CD4-positive, alpha-beta T cell treated with Interleukin-4 for 4 hours (primary cell): ENCODE results near the gene VSIG10L.

Experiments used
- DNase-seq: peaks from one replicate; pipeline ENCODE4 v3.0.0-alpha.2; 2020

The VSIG10L gene

DNA sequence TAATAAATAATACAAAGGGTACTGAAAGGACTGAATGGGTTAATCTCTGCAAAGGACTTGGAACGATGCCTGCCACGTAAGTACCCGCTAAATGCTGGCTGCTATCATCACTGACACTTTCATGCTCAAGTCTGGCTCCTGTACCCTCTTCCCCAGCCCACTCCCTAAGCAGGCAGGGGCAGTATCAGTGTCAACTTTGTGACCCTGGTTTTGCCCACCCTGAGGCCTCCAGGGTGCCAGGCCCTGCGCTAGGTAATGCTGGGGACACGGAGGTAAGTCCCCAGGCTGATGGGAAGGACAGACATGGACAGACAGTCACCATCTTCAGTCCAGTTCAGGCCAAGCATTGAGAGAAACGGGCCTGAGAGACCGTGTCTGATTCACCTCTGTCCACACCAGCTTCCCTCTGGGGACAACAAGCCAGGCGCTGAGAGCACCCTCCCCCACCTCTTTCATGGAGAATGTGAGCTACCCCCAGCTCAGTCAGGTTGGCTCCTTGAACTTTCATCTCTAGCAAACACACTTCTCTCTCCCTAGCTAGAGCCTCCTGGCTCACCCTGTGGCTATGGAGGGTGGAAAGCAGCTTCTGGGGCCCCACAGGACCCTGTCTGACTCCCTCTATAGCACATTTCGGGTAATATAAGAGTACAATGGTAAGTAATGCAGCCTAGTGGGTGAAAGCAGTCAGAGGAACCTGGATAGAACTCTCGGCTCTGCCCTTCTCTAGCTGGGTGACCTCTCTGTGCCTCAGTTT is 23.4 kb upstream of the VSIG10L start:
- DNase-seq = no peak

DNA sequence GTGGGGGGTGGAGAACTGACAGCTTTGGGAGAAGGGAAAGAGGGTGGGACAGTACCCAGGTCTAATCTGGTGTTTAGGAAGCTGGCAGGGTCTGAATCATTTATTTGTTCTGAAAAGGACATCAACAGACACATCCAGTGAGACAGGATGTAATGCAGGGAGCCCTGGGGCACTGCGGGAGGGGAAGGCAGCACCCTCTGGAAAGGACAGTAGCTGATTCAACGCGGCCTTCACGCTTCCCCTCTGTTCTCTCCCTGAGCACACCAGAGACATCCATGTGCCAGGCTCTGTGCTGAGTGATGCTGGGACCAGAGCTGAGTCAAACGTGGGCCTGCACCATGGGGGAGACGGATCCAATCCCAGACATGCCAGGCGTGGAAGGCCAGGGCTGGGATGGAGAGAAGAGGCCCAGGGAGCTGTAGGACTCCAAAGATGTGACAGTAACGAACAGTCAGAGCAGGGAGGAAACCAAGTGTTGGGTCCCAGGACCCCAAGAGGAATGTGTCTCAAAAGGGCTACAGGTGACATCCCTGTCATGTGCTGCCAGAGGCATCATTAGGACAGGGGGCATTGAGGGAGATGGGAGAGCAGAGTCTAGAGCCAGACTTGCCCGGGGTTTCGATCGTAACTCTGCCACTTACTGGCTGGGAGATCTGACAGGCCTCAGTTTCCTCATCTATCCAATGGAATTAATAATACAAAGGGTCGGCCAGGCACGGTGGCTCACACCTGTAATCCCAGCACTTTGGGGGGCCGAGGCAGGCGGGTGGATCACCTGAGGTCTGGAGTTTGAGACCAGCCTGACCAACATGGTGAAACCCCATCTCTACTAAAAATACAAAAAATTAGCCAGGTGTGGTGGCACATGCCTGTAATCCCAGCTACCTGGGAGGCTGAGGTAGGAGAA is 22.5 kb upstream of the VSIG10L start:
- DNase-seq = no peak

DNA sequence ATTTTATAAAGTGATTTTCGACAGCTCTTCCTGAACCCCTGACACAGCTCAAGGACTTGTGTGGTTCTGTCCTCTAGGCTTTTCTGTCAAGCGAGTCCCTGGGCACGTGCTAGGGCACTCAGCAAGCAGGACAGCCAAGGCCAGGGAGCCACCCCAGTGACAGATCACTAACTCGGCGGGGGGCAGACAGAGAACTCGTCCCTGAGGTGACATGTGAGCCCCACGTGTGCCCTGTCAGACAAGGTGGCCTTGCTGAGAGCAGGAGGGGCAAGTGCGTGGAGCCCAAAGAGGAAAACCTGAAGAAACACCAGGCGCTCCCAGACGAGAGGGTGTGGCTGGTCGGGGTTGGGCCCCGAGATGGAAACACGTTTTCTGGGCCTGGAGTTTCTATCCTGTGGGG is 19.3 kb upstream of the VSIG10L start:
- DNase-seq = no peak

DNA sequence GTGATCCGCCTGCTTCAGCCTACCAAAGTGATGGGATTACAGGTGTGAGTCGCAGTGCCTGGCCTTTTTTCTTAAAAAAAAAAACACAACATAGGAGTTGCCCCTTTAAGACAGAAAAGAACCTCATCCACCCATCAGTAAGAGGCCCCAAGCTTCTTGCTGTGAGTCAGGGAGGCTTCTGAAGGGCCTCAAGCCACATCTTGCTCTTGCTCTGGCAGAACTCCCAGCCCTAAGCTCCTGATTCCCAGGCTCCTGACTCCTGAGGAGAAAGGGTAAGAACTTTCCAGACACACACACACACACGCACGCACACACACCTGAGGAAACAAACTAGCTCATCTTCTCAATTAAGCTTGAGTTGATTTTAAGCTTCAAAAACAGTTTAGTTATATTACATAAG is 17.4 kb upstream of the VSIG10L start:
- DNase-seq = no peak

DNA sequence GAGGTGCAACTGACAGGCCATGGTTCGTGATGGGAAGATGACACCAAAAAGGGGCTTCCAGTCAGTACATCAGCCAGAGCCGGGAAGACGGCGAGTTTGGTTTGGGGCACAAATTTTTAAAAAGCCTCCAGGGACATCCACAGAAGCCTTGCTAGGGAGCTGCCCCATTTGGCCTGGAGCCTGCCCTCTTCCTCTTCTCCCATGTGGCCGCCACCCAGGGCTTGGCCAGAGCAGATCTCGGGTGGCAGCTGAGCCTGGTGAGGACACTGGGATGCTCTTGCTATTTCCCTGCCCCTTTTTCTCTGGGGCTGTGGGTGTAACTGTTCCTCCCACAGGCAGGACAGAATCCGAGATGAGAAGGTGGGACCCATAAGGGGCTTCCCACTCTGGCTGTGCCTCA is 16.0 kb upstream of the VSIG10L start:
- no peak for DNase-seq

DNA sequence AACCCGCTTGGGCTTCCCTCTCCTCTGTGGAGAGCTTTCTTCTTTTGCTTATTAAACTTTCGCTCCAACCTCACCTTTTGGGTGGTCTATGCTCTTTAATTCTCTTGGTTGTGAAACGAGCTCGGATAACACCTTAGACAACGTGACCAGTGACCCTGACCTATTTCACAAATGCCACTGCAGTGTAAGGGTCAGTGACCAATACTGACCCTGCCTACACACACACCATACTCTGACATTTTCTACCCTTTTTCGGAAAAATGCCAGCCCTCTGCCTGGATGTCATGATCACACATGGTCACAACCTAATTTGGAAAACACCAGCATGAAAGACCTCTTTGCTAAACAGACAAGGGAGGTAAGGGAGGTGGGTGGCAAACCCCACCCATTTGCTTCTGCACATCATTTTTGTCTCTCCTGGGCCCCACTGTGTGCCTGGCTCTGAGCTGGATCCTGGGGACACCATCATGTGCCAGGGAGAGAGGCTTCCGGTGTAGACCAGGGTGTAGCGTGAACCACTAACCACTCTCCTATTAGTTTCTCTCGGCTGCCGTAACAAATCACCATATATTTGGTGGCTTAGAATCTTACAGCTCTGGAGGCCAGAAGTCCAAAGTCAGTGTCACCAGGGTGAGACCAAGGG is 14.3 kb upstream of the VSIG10L start:
- no peak for DNase-seq

DNA sequence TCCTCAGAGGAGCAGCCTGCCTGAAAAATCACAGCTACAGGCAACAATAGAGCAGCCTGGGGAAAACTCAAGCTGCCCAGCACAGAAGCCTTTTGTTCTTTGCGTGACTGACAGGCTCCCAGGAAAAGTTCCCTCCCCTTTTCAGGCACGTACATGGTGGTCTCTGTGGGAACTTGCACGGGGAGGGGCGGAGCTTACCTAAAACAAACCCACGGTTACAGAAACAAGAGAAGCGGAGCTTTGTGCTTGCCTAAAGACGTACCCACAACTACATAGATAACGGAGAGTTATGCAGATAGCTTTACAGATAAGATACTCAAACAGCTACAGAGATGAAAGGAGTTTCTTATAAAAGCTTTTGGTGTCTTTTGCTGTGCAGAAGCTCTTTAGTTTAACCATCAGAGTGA is 12.8 kb upstream of the VSIG10L start:
- DNase-seq = no peak

DNA sequence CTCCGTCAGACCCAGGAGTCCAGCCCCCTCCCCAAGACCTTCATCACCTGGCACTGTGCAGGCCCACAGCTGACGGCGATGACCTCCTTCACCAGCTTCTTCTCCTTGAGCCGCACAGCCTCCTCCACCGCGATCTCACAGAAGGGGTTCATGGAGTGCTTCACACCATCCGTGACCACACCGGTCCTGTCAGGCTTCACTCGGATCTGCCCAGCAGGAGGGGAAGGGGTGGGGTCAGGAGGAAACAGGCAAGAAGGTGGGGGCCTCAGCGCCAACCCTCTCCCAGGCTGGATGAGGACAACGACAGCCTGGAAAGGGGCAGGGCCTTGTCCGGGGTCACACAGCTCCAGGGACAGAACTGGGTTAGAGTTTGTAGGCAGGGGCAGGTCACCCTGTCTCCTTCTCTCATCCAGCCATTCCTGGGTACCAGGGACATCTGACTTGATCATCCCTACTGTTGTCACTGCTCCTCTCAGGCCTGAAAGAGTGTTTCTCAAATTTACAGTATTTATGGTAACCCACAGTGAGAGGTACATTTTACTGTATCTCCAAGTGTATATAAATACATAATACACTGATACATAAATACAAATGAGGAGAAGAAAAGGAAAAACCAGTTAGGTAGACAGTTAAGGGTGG is 12.3 kb upstream of the VSIG10L start:
- DNase-seq = no peak

DNA sequence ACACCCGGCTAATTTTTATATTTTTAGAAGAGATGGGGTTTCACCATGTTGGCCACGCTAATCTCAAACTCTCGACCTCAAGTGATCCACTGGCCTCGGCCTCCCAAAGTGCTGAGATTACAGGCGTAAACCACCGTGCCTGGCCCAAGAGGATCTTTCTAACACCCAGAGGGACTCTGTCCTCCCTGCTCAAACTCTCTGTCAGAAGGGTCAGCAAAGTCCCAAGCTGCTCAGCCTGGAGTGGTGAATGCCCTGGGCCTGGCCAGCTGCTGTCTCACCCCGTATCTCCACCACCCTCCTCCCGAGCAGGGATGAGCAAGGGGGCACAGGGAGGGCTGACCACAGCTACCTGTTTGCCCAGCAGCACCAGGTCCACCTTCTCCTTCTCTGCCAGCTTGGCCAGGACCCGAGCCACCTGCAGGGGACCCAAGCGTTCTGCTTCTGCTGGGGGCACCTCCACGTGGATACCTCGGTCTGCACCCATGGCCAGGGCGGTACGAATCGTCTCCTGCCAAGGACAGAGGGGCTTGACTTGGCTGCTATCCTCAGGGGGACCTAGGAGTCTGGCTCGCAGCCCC is 10.9 kb upstream of the VSIG10L start:
- DNase-seq = no peak

DNA sequence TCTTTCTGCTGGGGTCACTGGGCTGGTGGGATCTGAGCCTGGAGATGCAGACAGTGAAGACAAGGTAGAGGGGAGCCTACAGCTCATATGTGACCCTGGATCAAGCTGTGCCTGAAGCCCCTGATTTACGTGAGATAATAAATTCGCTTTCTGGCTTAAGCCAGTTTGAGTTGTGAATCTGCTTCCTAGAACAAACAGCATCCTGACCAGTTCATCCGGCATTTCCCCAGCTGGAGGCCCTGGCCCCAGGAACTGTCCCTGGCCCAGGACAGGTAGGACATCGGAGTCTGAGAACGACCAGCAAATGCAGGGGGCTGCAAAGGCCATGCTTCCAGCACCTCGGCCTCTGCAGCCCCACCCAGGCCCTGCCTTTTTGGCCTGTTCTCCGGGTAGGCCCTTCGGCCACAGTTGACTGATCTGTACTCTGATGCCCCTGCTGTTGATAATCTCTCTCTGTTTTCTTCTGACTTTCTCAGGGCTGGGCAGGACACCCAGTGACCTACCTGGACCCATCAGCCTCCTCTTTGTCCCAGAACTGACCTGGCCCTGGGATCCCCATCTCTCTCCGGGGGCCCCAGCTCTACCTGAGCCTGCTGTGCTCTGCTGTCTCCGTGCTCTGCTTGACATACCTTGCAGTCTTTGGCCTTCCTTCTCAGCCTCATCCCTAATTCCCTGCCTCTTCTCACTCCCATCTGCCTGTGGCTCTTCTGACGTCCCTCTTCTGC is 9.5 kb upstream of the VSIG10L start:
- DNase-seq = no peak

DNA sequence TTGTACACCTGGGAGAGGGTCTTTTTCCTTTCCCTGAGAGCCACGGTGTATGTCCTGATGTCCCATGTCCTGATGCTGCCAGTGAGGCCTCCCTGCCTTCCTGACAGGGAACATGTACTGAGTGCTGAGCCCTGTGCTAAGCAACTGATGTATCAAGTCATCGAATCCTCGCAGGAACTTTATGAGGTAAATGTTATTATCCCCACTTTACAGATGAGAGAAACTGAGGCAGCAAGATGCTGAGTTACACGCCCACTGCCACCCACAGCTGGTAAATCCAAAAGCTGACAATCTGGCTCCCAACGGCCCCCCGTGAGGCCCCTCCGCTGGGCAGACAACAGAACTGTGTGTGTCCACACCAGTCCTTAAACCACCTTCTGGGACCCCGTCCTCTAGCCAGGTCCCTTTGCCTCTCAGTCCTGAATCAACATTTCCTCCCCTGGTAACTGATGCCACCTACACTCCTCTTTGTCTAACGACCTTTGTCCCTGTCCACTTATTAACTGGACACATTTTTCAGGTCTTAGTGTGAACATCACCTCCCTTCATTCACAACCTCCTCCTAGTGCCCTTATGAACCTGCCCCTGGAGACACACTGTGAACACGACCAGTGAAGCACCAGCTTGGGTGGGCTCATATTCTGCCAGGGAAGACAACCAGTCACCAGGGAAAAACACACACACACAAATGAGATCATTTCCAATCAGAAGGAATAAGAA is 5.4 kb upstream of the VSIG10L start:
- no peak for DNase-seq

DNA sequence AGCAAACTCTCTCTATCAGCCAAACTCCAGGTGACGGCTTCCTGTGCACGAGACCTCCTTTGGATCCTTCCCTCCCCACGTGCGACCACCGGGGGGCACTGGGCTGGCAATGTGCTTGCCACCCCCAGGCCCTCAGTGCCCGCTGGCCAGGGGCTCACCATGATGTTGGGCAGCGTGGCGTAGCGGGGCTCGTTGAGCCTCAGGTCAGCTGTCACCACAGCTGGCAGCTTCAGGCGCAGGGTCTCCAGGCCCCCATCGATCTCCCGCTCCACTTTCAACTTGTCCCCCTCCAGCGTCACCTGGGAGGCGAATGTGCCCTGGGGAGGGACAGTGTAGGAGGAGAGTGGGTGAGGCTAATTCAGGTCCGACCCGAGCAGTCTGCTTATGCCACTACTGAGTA is 4.8 kb upstream of the VSIG10L start:
- no peak for DNase-seq

DNA sequence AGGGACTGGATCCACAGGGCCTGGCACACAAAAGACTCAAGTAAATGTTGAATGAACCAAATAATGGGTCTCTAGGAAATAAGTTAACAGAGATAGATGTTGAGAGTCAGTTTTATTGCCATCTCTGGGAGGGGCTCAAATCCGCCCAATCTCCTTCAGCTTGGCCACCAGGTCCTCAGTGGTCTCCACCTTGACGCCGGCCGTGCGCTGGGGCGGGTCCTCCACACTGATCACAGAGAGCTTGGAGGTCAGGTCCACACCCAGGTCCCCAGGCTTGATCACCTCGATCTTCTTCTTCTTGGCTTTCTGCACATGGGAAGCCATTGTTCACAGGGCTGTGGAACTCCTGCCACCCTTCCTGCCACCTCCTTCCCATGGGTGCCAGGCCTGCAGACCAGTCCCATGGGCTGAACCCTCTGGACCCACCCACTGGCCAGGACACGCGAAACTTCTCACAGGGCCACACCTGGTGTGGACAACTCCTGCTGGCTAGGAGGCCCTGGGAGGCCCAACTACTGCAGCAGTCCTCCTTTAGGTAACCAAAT is 3.2 kb upstream of the VSIG10L start:
- DNase-seq = no peak

DNA sequence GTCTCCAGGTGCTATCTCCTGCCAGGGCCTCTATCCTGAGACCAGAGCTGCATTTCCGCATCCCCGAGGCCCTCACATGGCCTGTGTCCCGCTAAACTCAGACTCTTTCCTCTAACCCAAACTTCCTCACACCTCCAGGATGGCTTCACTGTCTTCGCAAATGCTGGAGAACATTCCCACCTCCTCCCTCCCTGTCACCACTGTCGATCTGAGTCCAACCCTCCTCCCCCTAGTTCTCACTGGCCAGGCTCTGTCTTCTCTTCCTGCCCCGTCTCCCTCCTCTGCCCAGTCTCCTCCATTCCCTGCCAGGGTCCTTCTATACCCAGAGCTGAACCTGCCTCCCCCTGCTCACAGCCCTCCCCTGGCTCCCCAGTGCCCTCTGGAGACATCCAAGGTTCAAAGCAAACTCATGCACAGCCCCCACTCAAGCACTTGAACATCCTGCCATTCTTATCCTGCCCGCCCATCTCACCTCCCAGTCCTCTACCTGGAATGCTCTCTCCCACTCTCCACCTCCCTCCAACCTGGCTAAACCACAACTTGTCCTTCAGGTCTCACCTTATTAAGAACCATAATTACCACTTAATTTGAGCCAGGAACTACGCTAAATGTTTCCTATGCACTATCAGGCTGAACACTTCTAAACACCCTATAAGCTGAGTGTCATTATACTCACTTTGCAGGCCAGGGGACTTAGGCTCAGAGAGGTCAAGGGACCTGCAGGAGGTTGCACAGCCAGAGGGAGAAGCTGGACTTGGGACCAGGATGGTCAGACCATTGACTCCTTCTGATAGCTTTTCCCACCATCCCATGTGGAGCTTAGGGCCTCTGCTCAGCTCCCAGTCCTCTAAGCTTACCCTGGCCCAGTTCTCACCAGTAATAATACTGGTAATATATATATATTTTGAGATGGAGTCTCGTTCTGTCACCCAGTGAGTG is 961 bp upstream of the VSIG10L start:
- no peak for DNase-seq

DNA sequence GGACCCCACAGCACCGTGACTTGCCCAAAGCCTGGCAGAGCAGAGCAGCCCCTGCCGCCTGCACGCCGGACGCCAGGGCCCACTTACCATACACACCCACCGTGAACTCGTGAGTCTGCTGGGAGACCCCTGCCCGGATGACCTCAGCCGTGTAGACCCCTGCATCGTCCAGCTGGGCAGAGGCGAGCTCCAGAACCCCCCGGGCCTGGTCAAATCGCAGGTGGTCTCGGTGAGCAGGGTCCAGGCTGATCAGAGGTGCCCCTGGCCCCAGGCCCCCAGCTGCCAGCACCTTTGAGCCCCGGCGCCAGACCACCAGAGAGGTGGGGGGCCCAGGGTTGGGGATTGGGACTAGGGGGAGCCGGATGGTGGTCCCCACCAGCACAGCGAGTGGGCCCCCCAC is 873 bp downstream of the VSIG10L start:
- DNase-seq = no peak

DNA sequence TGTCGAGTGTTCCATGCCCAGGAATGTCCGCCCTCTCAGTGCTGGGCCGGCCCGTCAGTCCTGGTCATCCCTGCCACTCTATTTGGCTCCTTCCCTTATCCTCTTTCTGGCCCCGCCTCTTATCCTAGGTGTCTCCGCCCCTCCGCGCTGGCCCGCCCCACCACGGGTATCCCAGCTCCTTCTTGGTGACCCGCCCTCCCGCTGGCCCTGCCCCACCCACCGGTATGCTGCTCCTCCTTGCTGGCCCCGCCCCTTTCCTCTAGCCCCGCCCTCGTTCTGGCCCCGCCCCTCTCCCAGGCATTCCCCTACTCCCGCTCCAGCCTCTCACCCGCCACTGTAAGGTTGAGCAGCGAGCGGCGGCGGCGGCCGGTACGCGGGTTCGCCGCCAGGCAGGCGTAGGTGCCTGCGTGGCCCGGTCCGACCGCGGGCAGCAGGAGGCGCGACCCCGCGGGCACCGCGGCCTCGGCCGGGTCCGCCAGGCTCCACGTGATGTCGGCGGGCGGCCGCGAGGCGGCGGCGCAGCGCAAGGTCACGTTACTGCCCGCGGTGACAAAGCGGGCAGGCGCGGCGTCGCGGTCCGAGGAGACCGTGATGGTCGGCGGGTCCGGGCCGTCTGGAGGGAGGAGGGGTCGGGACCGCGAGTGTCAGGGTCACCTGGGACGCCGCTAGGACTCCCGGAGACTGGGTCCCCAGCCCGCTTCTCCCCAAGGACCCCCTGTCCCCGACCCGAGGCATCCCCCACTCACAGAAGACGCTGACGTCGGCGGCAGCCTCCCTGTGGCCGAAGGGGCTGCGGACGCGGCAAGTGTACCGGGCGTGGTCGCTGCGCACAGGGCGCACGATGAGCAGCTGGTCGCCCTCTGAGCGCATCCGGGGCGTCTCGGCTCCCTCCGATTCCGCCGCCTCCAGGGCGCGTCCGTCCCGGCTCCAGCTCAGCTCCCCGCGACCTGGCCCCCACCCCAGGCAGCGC is 2.0 kb downstream of the VSIG10L start:
- DNase-seq = peak; percentile 88

DNA sequence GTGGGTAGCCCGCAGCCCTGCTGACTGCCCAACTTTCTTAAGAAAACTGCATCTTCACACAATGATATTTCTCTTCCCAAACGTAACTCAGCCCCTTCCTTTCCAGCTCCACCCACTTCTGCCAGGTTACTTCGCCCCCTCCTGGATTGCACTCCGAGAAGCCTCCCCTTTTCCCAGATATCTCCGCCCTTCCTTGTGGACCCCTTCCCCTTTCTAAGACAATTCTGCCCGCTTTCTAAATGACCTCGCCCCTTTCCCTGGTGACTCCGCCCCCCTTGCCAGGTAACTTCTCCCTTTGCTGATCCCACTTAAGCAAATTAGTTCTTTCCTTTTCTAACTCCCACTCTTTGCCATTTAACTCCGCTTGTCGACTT is 2.6 kb downstream of the VSIG10L start:
- no peak for DNase-seq

DNA sequence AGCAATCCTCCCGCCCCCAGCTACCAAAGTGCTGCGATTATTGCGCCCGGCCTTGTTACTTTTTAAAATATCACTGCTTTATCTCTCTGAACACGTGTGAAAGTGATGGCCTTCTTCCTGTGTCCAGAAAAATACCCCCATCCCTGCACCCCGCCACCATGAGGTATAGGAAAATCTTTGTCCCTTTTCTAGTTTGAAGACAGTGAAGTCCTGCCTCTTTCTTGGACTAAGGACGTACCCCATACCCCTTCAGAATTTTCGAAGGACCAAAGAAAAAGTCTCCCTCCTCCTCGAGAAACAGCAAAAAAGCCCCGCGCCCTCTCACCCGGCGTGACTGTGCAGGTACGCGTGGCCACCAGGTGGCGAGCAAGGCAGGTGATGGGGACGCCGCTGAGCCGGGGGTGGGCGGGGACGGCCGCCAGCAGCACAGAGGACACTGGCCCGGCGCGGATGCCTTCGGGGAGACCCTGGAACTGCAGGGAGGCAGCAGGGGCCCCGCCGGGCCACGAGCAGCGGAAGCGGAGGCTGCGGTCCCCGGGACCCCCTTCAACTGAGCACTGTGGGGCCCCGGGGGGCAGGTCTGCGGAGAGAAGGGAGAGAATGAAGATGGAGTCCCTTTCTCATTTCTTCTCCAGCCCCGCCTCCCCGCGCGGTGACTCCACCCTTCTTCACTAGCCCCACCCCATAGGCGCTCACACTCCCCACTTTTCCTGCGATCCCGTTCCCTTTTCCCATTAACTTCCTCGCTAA is 3.2 kb downstream of the VSIG10L start:
- peak; percentile 77 for DNase-seq
